PFSK-1 (cell line): ENCODE data around the gene QSOX1.

Experiments
- POLR2AphosphoS5 ChIP-seq: IDR thresholded peaks from 2 replicates; pipeline ENCODE4 v1.6.1; 2012; ENCODE audit warnings: low read depth, mild to moderate bottlenecking, control low read depth, low read length, moderate library complexity
- SIN3A ChIP-seq: IDR thresholded peaks from 2 replicates; pipeline ENCODE4 v1.6.1; 2012; ENCODE audit warnings: mild to moderate bottlenecking, low read length, moderate library complexity, borderline replicate concordance; ENCODE audit not compliant: insufficient read depth
- TAF1 ChIP-seq: IDR thresholded peaks from 2 replicates; pipeline ENCODE4 v1.6.1; 2012; ENCODE audit warnings: low read length, control low read depth, borderline replicate concordance; ENCODE audit not compliant: insufficient read depth
- TF ChIP-seq, protein P1 (sequence below), 2 experiments: IDR thresholded peaks; 2 replicates each; pipeline versions ENCODE4 v1.6.1 to v1.8.0; 2011 to 2012; ENCODE audit warnings: low read depth in 2 of 2, low read length in 2 of 2, control low read depth in 1 of 2, inconsistent platforms in 1 of 2, mild to moderate bottlenecking in 1 of 2, moderate library complexity in 1 of 2; ENCODE audit not compliant: insufficient read depth in 1 of 2

DNA sequence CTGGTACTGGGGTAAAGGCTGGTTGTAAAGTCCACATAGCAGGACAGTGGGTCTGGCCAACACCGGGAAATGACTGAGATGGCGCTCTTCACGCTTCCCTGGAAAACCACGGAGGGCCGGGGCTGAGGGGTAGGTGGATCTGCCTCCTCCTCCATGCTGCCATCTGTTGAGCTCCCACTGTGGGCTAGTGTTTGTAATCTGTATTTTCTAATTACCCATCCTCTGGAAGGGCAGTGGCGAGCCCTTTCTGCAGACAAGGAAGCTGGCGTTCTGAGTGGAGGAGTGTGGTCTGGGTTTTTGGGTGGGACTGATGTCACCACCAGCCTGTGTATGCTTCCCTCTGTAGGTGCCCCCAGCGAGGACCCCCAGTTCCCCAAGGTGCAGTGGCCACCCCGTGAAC, 41.2 kb downstream of the QSOX1 start:
- TF ChIP-seq POLR2AphosphoS5 = no peak
- no peak for TF ChIP-seq TAF1
- no peak for TF ChIP-seq SIN3A
- TF ChIP-seq, protein P1, sequence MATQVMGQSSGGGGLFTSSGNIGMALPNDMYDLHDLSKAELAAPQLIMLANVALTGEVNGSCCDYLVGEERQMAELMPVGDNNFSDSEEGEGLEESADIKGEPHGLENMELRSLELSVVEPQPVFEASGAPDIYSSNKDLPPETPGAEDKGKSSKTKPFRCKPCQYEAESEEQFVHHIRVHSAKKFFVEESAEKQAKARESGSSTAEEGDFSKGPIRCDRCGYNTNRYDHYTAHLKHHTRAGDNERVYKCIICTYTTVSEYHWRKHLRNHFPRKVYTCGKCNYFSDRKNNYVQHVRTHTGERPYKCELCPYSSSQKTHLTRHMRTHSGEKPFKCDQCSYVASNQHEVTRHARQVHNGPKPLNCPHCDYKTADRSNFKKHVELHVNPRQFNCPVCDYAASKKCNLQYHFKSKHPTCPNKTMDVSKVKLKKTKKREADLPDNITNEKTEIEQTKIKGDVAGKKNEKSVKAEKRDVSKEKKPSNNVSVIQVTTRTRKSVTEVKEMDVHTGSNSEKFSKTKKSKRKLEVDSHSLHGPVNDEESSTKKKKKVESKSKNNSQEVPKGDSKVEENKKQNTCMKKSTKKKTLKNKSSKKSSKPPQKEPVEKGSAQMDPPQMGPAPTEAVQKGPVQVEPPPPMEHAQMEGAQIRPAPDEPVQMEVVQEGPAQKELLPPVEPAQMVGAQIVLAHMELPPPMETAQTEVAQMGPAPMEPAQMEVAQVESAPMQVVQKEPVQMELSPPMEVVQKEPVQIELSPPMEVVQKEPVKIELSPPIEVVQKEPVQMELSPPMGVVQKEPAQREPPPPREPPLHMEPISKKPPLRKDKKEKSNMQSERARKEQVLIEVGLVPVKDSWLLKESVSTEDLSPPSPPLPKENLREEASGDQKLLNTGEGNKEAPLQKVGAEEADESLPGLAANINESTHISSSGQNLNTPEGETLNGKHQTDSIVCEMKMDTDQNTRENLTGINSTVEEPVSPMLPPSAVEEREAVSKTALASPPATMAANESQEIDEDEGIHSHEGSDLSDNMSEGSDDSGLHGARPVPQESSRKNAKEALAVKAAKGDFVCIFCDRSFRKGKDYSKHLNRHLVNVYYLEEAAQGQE (IDR thresholded peaks at IDR 0.05; ENCODE audit: insufficient read depth in 1 of 2, low read depth in 2 of 2, low read length in 2 of 2) = no peak
